NCI-H2029 treated with DMSO at 0.1 percent for 48 hours (cell line): ENCODE measurements around the gene LRRC27.
"Not testable (repeated sequence)": the region's sequence is repeated elsewhere in the genome, so short reads cannot be mapped to it uniquely, and the experiment has no call there.

Source experiments
- DNase-seq: peaks from one replicate; lab custom pipeline; 2025; lab: John Stamatoyannopoulos, UW

Gene LRRC27

DNA sequence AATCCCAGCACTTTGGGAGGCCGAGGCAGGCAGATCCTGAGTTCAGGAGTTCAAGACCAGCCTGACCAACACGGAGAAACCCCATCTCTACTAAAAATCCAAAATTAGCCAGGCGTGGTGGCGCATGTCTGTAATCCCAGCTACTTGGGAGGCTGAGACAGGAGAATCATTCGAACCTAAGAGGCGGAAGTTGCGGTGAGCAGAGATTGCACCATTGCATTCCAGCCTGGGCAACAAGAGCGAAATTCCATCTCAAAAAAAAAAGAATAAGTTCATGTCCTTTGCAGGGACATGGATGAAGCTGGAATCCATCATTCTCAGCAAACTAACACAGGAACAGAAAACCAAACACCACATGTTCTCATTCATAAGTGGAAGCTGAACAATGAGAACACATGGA is 17.1 kb upstream of the LRRC27 start:
- DNase-seq = not testable (repeated sequence)

DNA sequence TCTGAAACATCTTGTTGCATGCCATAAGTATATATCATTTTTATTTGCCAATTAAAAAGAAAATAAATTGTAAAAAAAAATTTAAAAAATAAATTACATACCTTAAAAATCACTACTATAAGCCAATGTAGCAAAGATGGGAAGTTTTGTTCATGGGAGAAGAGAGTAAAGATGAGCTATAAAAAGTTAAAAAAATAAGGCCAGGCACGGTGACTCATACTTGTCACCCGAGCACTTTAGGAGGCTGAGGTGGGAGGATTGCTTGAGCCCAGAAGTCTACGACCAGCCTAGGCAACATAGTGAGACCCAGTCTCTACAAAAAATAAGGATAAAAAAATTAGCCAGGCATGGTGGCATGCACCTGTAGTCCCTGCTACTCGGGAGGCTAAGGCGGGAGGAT is 15.9 kb upstream of the LRRC27 start:
- DNase-seq = no peak

DNA sequence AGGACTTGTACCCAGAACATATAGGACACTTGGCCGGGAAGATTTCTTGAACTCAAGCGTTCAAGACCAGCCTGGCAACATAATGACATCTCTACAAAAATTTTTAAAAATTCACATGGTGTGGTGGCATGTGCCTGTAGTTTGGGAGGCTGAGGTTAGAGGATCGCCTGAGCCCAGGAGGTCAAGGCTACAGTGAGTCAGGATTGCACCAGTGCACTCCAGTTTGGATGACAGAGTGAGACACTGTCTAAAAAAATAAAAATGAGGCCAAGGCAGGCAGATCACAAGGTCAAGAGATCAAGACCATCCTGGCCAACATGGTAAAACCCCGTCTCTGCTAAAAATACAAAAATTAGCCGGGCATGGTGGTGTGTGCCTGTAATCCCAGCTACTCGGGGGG is 14.5 kb upstream of the LRRC27 start:
- not testable (repeated sequence) for DNase-seq

DNA sequence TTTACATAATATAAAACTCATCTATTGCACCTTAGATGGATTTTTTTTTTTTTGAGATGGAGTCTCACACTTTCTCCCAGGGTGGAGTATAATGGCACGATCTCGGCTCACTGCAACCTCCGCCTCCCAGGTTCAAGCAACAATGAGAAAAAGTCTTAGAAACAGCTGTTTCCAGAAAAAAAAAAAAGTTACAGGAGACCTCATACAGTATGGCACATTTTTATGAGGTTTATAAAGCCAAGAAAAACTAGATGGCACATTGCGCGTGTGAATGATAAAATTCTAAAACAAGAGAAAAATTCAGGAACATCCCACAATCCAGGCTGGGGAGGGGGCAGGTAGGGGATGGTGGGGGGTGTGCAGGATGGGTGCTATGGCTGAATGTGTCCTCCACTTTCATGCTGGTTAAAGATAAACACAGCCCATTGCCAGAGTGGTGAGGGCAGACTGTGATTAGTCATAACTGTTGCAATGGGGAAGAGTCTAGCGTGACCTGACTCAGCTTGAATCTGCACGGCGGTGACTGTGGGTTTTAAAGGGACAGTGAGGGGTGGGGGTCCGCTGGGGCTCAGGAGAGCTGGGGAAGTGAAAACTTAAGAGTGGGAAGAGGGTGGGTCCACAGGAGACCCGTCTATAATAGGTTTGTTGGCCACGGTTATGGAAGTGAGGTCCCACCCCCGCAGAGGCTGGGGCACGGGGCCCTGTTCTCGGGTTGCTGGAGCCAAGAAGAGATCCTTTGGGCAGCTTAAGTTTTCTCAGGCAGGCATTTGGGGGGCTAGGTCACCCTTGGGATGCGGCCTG is 11.9 kb upstream of the LRRC27 start:
- no peak for DNase-seq

DNA sequence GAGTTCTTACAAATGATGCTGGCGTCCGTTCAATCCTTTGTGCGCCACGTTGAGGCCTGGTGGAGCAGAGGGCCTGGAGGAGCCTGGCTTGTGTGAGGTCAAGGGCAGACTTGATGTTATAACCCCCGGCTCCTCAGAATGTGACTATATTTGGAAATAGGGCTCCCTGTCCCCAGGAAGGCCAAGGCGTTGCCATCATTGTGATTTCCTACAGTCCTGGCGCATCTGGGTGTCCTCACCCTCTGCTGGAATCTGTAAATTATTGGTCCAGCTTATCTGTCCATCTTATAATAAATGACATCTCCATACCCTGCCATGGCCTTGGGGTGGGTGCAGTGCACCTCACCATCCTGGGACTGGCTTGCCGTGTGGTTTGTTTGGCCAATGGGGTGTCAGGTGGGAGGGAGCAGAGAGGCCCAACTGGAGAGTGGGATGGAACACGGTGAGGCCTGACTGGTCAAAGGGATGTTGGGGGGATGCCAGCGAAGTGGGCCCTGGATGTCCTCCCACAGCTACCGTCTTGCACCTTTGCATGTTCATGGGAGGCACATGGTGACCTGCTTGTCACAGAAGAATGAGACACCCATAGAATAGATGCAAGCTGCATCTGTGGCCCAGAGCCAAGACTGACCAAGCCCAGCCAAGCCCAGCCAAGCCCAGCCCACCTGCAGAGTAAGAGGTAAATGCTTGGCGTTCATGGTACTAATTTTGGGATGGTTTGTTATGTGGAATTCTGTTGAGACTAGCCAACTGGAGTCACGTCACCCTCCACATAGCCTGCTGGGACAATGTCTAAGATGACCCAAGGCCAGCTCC is 11.1 kb upstream of the LRRC27 start:
- DNase-seq = no peak

DNA sequence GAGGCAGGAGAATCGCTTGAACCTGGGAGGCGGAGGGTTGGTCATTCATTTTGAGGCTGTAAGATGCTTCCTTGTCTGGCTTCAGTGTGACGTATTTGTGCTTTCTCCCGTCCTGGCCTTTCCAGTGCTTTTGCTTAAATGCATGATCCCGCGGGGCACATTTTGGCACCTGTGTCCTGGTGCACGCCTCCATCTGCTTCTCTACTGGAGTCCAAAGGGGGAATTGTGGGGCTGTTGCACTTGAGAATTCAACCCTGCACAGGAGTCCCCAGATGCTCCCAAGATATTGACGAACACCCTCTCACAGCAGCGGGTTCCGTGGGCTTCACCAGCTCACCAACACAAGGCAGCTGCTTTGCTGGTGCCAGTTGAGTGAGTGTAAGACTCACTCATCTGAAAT is 10.3 kb upstream of the LRRC27 start:
- no peak for DNase-seq

DNA sequence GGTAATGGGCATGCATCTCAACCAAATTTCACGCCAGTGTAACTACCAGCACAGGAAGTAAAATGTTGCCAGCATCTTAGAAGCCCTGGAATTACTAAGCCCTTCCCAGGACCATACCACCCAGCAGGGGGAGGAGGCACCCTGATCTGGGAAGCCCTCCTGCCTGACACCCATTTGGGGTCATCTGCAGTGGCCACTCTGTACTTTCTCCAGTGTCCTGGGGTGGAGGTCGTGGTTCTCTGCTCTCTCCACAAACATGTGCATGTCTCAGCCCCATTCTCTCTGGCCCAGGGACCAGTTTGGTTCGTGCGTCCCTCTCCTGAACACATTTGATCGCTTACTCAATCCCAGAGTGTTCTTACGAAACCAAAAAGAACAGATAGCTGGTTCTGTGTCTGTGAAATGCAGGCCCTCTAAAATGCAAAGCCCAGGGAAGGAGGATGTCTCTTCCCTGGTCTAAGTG is 9.4 kb upstream of the LRRC27 start:
- DNase-seq = no peak

DNA sequence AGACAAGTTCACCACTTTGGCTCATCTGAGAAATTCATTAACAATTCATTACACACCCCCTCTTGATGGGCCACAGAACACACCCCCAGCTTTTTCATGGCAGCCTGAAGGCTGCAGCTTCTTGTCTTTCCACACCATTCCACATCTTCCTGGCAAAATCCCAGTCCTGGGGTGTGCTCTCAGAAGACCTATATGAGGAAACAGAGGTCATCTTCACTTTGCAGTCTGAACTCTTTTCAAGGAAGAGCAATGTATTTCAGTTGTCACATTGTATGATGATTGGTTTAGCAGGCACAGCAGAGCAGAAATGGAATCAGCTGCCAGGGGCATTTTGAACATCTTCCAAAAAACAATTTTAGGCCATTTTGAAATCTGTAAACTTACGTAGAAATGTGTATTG is 7.8 kb upstream of the LRRC27 start:
- no peak for DNase-seq

DNA sequence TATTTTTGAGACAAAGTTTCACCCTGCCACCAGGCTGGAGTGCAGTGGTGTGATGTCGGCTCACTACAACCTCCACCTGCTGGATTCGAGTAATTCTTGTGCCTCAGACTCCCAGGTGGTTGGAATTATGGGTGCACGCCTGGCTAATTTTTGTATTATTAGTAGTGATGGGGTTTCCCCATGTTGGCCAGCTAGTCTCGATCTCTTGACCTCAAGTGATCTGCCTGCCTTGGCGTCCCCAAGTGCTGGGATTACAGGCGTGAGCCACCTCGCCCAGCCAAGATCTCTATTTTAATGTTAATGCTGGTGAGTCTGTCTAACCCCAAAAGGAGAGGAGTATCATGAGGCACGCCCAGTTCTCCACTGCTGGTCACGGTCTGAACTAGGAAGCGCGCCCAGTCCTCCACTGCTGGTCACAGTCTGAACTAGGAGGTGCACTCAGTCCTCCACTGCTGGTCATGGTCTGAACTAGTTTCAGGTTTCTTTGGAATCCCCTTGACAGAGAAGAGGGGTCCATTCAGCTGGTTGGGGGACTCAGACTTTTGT is 5.6 kb upstream of the LRRC27 start:
- no peak for DNase-seq

DNA sequence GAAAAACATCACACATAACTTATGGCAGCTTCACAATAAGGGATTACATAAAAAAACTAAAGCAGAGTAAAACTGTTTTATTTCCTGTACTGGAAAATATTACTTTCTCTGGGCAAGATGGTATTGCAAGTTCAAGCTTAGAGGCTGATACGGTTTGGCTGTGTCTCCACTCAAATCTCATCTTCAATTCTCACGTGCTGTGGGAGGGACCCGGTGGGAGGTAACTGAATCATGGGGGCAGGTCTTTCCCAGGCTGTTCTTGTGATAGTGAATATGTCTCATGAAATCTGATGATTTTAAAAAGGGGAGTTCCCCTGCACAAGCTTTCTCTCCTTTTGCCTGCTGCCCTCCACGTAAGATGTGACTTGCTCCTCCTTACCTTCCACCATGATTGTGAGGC is 5.1 kb upstream of the LRRC27 start:
- DNase-seq = no peak

DNA sequence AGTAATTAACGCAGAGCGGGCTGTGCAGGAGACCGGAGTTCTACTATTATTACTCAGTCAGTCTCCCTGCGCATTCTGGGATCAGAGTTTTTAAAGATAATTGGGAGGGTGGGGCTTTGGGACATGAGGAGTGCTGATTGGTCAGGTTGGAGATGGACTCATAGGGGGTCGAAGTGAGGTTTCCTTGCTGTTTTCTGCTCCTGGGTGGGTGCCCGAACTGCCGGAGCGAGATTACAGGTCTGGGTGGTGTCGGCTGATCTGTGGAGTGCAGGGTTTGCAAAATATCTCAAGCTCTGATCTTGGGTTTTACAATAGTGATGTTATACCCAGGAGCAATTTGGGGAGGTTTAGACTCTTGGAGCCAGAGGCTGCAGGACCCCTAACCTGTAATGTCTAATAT is 3.9 kb upstream of the LRRC27 start:
- DNase-seq = no peak

DNA sequence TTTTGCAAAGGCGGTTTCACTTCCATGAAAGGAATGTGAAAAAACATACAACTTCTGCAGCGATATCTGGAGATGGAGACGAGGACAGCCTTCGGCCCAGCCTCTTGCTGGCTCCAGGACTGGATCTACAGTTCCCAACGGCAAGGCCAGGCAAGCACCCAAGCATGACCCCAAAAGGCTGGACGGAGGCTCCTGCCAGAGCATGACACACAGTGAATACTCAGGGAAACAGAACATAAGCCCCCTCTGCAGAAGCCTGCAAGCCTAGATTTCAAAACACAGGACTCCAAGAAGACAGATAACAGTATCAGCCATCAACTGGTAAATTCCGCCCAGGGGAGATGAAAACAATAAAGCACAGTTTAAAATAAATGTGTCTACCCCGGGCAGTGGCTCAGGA is 3.3 kb upstream of the LRRC27 start:
- DNase-seq = no peak

DNA sequence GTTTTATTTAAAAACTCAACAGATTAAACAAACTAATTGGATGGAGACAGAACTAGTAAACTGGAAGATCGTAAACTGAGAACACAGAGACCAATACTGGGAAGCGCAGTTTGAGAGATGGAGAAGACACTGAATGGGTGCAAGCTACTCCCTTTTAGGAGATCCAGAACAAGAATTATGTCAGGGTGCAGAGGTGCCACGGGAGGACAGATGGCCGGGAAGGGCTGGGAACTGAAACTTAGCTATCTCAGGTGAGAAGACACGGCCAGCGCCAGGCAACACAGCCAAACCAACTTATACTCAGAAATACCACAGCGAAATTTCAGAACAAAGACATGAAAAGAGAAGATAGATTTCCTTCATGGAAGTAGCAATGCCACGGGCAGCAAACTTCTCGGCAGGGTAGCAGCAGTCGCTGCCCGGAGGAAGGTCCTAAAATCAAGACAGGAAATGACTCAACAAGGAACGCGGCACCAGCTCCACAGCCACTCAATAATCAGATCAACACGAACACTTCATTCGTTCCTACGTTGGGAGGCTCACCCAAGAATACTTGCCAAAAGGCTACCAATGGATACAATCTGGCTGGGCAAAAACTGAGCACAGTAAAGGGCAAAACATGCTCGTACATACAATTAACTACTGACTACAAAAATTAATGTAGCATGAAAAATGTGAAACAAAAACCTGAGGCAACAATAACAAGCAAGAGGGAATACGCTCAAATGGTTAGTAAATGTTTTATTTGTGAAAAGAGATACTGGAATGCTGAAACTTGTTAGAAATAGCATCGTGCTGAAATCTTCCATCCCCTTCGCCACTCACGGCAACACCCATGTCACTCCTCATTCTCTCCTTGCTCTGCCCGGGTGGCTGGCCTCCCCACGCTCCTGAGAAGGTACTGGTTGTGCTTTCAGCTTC is 2.2 kb upstream of the LRRC27 start:
- DNase-seq = no peak

DNA sequence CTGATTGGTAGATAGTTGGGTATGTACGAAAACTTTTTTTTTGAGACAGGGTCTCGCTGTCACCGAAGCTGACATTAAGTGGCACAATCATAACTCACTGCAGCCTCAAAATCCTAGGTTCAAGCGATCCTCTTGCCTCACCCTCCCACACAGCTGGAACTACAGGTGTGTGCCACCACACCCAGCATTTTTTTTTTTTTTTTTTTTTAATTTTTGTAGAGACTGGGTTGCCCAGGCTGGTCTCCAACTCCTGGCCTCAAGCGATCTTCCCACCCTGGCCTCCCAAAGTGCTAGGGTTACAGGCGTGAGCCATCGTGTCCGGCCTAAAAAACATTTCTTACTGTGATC is 1.5 kb upstream of the LRRC27 start:
- no peak for DNase-seq

DNA sequence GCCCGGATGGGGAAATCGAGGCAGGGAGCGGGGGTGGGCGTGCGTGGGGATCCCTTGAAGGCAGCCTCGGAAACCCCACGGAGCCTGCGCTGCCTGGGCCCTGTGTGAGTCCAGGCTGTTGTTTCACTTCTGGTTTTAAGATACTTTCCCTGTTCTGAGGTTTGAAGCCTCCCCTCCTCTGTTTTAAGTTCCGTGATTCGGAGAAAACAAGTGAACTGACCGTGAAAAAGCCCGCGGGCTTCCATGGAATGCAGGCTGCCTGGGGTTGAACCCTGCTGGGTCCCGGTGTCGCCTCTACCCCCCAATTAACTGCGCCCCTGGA is 401 bp downstream of the LRRC27 start:
- DNase-seq = no peak

DNA sequence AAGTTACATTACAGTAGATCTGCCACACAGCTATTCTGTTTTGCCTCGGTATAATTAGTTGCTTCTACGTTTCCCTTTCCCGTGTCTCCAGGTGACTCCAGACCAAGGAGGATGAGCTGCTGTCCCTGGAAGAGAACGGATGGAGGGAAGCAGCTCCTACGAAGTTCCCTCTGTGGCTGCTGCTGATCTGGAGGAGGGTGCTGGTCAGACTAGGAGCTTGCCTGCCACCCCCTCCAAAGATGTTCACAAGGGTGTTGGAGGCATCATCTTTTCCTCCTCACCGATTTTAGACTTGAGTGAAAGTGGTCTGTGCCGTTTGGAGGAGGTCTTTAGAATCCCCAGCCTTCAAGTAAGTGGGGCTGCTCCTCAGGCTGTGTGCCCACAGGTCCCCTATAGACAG is 1.4 kb downstream of the LRRC27 start:
- DNase-seq = no peak

DNA sequence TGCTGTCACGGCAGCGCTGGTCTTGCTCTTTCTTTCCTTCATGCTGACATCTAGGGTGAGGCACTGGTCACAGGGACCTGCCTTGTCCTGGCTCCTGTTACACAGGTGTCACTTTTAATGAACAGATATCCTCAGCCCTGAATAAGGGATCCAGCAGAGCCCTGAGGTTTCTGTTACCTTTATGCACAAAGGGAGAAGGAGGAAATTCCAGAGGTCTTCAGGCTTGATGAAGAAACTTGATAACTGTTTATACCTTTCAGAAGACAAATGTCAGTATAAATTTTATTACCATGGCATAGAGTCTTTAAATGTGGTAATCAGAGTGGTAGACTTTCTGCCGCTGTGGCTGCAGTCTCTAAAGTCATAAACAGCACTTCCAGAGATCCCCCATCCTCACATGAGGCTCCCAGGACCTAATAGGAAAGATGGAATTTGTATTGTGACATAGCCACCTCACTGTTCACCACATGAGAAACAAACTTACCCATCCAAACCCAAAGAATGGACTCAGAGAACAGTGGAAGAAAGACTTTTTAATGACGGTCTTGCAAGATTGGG is 2.7 kb downstream of the LRRC27 start:
- no peak for DNase-seq

DNA sequence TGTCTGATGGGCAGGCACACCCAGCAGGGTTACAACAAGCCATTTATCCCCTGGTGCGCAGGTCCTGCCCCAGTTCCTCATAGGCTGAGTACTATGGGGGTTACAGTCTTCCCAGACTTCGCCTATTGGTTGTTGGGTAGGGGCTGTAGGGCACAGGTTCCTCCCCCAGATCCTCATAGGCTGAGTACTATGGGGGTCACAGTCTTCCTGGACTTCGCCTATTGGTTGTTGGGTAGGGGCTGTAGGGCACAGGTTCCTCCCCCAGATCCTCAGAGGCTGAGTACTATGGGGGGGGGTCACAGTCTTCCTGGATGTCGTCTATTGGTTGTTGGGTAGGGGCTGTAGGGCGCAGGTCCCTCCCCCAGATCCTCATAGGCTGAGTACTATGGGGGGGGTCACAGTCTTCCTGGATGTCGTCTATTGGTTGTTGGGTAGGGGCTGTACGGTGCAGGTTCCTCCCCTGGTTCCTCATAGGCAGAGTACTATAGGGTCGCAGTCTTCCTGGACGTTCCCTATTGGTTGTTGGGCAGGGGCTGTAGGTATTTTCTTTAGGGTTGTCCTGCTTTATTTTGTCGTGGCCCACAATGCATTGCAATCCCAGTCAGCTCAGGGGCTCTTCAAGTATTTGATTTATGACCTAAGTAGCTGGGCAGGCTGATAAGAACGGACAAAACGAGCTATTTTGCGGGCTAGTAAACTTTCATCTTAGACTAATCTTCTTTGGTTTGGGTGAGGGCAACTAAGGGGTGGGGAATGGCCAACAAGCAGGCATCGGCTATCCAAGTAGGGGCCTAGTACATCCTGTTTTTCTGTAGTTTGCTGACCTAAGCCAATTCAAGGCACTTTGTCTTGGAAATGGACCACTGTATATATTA is 3.4 kb downstream of the LRRC27 start:
- DNase-seq = no peak

DNA sequence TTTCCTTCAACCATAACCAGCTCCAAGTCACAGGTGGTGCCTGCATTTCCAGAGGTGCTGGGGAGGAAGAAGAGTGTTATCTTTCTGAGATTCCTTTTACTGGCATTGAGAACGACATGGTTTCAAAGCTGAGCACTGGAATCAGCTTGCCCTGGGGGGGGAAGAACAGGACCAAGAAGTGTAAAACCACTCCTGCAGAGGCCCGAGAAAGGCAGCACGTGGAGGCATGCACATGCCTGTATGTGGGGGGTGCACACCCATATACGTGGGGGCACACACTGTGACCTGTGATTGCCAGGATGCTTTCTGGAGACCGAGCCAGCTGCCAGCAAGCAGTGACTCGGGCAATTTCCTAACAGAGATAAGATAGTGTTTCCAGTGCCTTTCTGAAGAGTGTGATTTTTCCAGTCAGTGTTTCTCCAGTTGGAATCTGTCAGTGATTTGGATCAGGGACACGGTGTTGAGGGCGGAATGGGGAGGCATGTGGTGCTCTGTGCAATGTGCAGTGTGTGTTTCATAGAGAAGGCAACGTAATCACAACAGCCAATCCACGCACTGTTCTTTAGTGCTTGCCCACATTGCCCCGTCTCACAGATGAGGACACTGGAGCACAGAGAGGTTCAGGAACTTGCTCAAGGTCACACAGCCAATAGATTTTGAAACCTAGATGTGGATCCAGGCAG is 4.2 kb downstream of the LRRC27 start:
- DNase-seq = no peak

DNA sequence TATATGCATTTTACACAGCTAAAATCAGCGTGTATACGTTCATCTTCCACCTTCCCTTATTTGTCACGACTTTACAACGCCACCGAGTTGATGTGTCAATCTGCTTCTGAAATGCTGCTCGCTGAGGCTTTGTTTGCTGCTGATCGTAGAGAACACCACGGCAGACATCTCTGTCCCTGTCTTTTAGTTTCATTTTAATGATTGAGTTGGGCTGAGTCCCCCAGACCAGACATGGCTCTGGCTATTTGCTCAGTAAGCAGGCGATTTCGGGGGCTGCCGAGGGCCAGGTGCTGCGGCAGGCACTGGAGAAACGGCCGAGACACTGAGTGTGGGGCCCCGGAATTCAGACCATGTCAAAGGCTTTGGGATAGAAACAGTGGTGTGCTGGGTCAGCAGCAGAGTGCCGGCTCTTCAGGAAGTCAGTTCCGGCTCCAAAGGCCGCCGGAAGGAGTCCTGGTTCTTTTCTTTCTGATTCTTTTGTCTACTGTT is 5.0 kb downstream of the LRRC27 start:
- no peak for DNase-seq
